Tibial nerve (tissue), 4 donors: ENCODE results near the gene NEURL2.

Source experiments
- CTCF ChIP-seq, 5 experiments: fragments of 200-600 bp in 3 of 5; fragments of 450-650 bp in 2 of 5; sonication (generic) in 3 of 5; IDR thresholded peaks; one replicate each; pipeline ENCODE4 v1.5.1; 2016 to 2019; ENCODE audit warnings: antibody characterized with exemption in 5 of 5, mild to moderate bottlenecking in 3 of 5, moderate library complexity in 2 of 5
- EP300 ChIP-seq, 2 donors: sonication (generic); formaldehyde crosslinking; IDR thresholded peaks; one replicate each; pipeline ENCODE4 v1.6.1; 2017; ENCODE audit warnings: antibody characterized with exemption in 2 of 2, mild to moderate bottlenecking in 1 of 2
- POLR2A ChIP-seq, 2 donors: fragments of 450-650 bp; IDR thresholded peaks; one replicate each; pipeline ENCODE4 v1.6.1; 2017; ENCODE audit warnings: antibody characterized with exemption in 2 of 2, mild to moderate bottlenecking in 2 of 2, moderate library complexity in 2 of 2

GRCh38 chr20:45841407-45842129, 49.4 kb downstream of the NEURL2 start:
- TF ChIP-seq CTCF (IDR thresholded peaks at IDR 0.05) (no peak), POLR2A (IDR thresholded peaks at IDR 0.05) (no peak), EP300 (IDR thresholded peaks at IDR 0.05) (no peak)
